GM12878 (cell line): Measurements from ENCODE around the gene ELP2. TPM values are rescaled to one million over a fixed set of nuclear protein-coding genes. Genes with fewer than 3 reads are reported as not detected.

Experiments used
- ATAC-seq: fragments of 200-7000 bp; cut with Tn5 transposase; 3 replicates; pipeline ENCODE4 v1.9.1; 2020; ENCODE audit warnings: mild to moderate bottlenecking, moderate library complexity
- BruUV-seq: library from RNA; stranded (reverse); fragments of 400-500 nt; replicated peaks from 2 replicates; lab custom pipeline; 2021; lab: Mats Ljungman, UMichigan
- CTCF ChIA-PET: fragments of 300-600 bp; sonication (Branson Sonifier 250); formaldehyde crosslinking; extraction: SDS; loops from one replicate; lab custom pipeline; 2021; ENCODE audit warnings: inconsistent platforms; lab: Yijun Ruan, JAX
- POLR2A ChIA-PET: fragments of 350-600 bp; formaldehyde crosslinking; extraction: SDS; loops from one replicate; lab custom pipeline; 2021; ENCODE audit warnings: inconsistent platforms; lab: Charles Lee
- RAD21 ChIA-PET: fragments of 300-600 bp; sonication (Branson Sonifier 250); formaldehyde crosslinking; loops from one replicate; lab custom pipeline; 2023; ENCODE audit warnings: antibody characterized with exemption; ENCODE audit not compliant: unreplicated experiment; lab: Charles Lee
- SMC1A ChIA-PET: fragments of 300-600 bp; sonication (Branson Sonifier 250); formaldehyde crosslinking; loops from one replicate; lab custom pipeline; 2023; ENCODE audit not compliant: unreplicated experiment, uncharacterized antibody; lab: Charles Lee
- DNase-seq: peaks from one replicate; pipeline ENCODE4 v3.0.0-alpha.2; 2011; ENCODE audit warnings: low read depth, low spot score
- FAIRE-seq: peaks from 3 replicates; lab custom pipeline; 2011; peaks lifted over from hg19 to GRCh38; lab: Jason Lieb, UNC
- H2AFZ ChIP-seq: 2 replicates; pipeline ENCODE4 v1.6.0; 2011; ENCODE audit warnings: low read depth, low read length, control low read depth; ENCODE audit not compliant: control insufficient read depth
- H3K27ac ChIP-seq: 2 replicates; pipeline ENCODE4 v1.5.1; 2011; ENCODE audit warnings: control low read depth; ENCODE audit not compliant: control insufficient read depth, insufficient read depth
- H3K27me3 ChIP-seq, 2 experiments: replicated peaks in 1 of 2; 2 replicates each; pipeline versions ENCODE4 v1.6.0 to v1.6.1; 2011; ENCODE audit warnings: low read length in 1 of 2; ENCODE audit not compliant: control insufficient read depth in 2 of 2, insufficient read depth in 2 of 2
- H3K36me3 ChIP-seq, 2 experiments: 2 replicates each; pipeline ENCODE4 v1.5.1; 2011; ENCODE audit warnings: low read length in 1 of 2; ENCODE audit not compliant: control insufficient read depth in 2 of 2, insufficient read depth in 2 of 2
- H3K4me1 ChIP-seq: 2 replicates; pipeline ENCODE4 v1.6.1; 2011; ENCODE audit warnings: mild to moderate bottlenecking, low read length, moderate library complexity, mixed read lengths; ENCODE audit not compliant: control insufficient read depth, insufficient read depth
- H3K4me2 ChIP-seq: 2 replicates; pipeline ENCODE4 v1.6.0; 2011; ENCODE audit warnings: control low read depth; ENCODE audit not compliant: control insufficient read depth, insufficient read depth
- H3K4me3 ChIP-seq: fragments of 200-600 bp; sonication (generic); 2 replicates; pipeline ENCODE4 v1.5.1; 2016
- H3K79me2 ChIP-seq: 2 replicates; pipeline ENCODE4 v1.6.0; 2011; ENCODE audit warnings: low read length; ENCODE audit not compliant: control insufficient read depth, insufficient read depth
- H3K9ac ChIP-seq: 2 replicates; pipeline ENCODE4 v1.8.0; 2011; ENCODE audit warnings: low read length, control low read depth, mixed read lengths; ENCODE audit not compliant: control insufficient read depth, insufficient read depth
- H3K9me3 ChIP-seq: replicated peaks from 3 replicates; pipeline ENCODE4 v1.5.1; 2011; ENCODE audit warnings: mild to moderate bottlenecking, low read length; ENCODE audit not compliant: control insufficient read depth, insufficient read depth
- H4K20me1 ChIP-seq: 2 replicates; pipeline ENCODE4 v1.6.0; 2011; ENCODE audit not compliant: control insufficient read depth, insufficient read depth
- FOXK2 ChIP-seq: fragments of 450-650 bp; IDR thresholded peaks from 2 replicates; pipeline ENCODE4 v1.6.1; 2017; ENCODE audit warnings: mild to moderate bottlenecking, moderate library complexity
- HDGF ChIP-seq: fragments of 450-650 bp; IDR thresholded peaks from 2 replicates; pipeline ENCODE4 v1.6.1; 2016; ENCODE audit warnings: antibody characterized with exemption
- KAT2A ChIP-seq: conservative IDR thresholded peaks from 2 replicates; pipeline ENCODE4 v1.6.1; 2011; ENCODE audit warnings: low read depth, low read length; ENCODE audit not compliant: control insufficient read depth
- MEF2B ChIP-seq: fragments of 450-650 bp; IDR thresholded peaks from 2 replicates; pipeline ENCODE4 v1.6.1; 2018; ENCODE audit warnings: mild to moderate bottlenecking, moderate library complexity; ENCODE audit not compliant: partially characterized antibody, poor library complexity, severe bottlenecking
- NRF1 ChIP-seq: conservative IDR thresholded peaks from 2 replicates; pipeline ENCODE4 v1.6.1; 2011; ENCODE audit warnings: mild to moderate bottlenecking, low read depth, low read length, improper control_type of control experiment
- POLR2AphosphoS2 ChIP-seq: IDR thresholded peaks from 2 replicates; pipeline ENCODE4 v1.6.1; 2011; ENCODE audit warnings: low read depth, mild to moderate bottlenecking, low read length, improper control_type of control experiment, moderate library complexity
- SMARCA5 ChIP-seq: fragments of 450-650 bp; IDR thresholded peaks from 2 replicates; pipeline ENCODE4 v1.6.1; 2017; ENCODE audit warnings: mild to moderate bottlenecking
- WRNIP1 ChIP-seq: IDR thresholded peaks from 2 replicates; pipeline ENCODE4 v1.6.1; 2011; ENCODE audit warnings: low read depth, low read length, improper control_type of control experiment, borderline replicate concordance
- YBX1 ChIP-seq: fragments of 450-650 bp; IDR thresholded peaks from 2 replicates; pipeline ENCODE4 v1.6.1; 2016; ENCODE audit warnings: antibody characterized with exemption
- YY1 ChIP-seq: IDR thresholded peaks from 2 replicates; pipeline ENCODE4 v1.6.1; 2011; ENCODE audit warnings: low read depth, mild to moderate bottlenecking, low read length
- WGBS: methylation state at CpG from one replicate; pipeline ENCODE4 v1.1.6; 2016; ENCODE audit warnings: low lambda C conversion rate; ENCODE audit not compliant: insufficient replicate concordance, insufficient coverage; ENCODE audit errors: missing lambda C conversion rate; 5-methylcytosine and 5-hydroxymethylcytosine counted together
- in situ Hi-C: fragments of 300-500 bp; cut with MboI; formaldehyde crosslinking; loops from 9 replicates; pipeline ENCODE4 v1.14.3; 2018; ENCODE audit warnings: mixed read lengths
- intact Hi-C: fragments of 100-400 bp; cut with micrococcal nuclease; formaldehyde crosslinking; loops from one replicate; pipeline ENCODE4 v1.14.2; 2022; ENCODE audit not compliant: unreplicated experiment
- polyA plus RNA-seq, 11 experiments: library from polyadenylated mRNA; depleted of rRNA in 4 of 11; unstranded in 6 of 11; stranded (reverse) in 5 of 11; fragments of >200 nt; fragmentation: Nextera tagmentation in 4 of 11; fragmentation: Illumina TruSeq in 1 of 11; extraction: Ambion mirVana in 4 of 11; extraction: Trizol in 1 of 11; gene quantifications; 1 replicate in 1 of 11; 2 replicates in 10 of 11; pipeline versions ENCODE4 v1.2.1 to v1.2.3, GENCODE V29; 2011 to 2016; ENCODE audit warnings: inconsistent platforms in 2 of 11, missing spikeins in 2 of 11, low read depth in 1 of 11
- total RNA-seq, 4 experiments: library from RNA; depleted of rRNA in 3 of 4; stranded (reverse); fragments of >200 nt in 3 of 4; fragmentation: Illumina TruSeq in 1 of 4; extraction: Trizol in 1 of 4; gene quantifications; 2 replicates each; pipeline versions ENCODE4 v1.2.1 to v1.2.3, GENCODE V29; 2013 to 2021
- TF ChIP-seq, protein P1 (sequence below): fragments of 450-650 bp; IDR thresholded peaks from 2 replicates; pipeline ENCODE4 v1.6.1; 2016; ENCODE audit warnings: mild to moderate bottlenecking
- TF ChIP-seq, protein P2 (sequence below): fragments of 450-650 bp; IDR thresholded peaks from 2 replicates; pipeline ENCODE4 v1.6.1; 2018; ENCODE audit warnings: borderline replicate concordance, mild to moderate bottlenecking; ENCODE audit not compliant: partially characterized antibody
- TF ChIP-seq, protein P3 (sequence below): fragments of 450-650 bp; IDR thresholded peaks from 2 replicates; pipeline ENCODE4 v1.6.1; 2017; ENCODE audit warnings: antibody characterized with exemption, mild to moderate bottlenecking, moderate library complexity

Gene ELP2
- total and polyA plus RNA-seq, 10 of the 15 experiments (the other 5 are each of a cell fraction or from before 2014, with no cell fraction given): 56.9 to 134 (median 88.5) TPM

DNA sequence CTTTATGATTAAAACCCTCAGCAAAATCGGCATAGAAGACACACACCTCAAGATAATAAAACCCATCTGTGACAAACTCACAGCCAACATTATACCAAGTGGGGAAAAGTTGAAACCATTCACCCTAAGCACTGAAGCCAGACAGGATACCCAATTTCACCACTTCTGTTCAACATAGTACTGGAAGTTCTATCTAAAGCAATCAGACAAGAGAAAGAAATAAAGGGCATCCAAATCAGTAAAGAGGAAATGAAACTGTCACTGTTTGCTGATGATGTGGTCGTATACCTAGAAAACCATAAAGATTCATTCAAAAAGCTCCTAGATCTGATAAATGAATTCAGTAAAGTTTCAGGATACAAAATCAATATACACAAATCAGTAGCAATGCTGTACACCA is 46.0 kb upstream of the ELP2 start (continued):
- TF ChIP-seq, protein P1, sequence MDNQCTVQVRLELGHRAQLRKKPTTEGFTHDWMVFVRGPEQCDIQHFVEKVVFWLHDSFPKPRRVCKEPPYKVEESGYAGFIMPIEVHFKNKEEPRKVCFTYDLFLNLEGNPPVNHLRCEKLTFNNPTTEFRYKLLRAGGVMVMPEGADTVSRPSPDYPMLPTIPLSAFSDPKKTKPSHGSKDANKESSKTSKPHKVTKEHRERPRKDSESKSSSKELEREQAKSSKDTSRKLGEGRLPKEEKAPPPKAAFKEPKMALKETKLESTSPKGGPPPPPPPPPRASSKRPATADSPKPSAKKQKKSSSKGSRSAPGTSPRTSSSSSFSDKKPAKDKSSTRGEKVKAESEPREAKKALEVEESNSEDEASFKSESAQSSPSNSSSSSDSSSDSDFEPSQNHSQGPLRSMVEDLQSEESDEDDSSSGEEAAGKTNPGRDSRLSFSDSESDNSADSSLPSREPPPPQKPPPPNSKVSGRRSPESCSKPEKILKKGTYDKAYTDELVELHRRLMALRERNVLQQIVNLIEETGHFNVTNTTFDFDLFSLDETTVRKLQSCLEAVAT: no peak
- TF ChIP-seq SMARCA5 (no peak), YBX1 (no peak)

DNA sequence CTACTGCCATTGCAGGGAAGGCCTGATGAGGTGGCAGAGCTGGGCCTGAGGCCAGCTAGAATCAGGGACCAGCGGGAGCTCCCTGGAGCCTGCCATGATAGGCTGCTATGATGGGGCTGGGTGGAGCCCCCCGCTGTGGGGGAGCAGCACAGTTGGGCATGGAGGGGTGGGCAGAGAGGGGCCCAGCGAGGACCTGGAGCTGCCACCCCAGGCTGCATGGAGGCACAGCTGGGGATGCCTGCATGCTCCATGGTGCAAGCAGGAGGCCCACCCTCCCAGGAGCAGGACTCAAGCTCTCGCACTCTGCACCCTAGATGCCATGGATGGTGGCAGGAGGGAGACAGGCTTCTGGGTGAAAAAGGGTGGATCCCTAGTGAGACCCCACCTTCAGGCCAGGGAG is 44.5 kb upstream of the ELP2 start:
- Histone ChIP-seq H3K4me3 (no peak overlapping the region), H3K79me2 (no peaks in the 10 kb centered on the region)
- BruUV-seq: no TSS peak
- no peak for DNase-seq
- TF ChIP-seq HDGF (no peak), YY1 (no peak), MEF2B (no peak), FOXK2 (no peak), NRF1 (no peak), KAT2A (no peak), POLR2AphosphoS2 (no peak), WRNIP1 (no peak)
- TF ChIP-seq, protein P1: no peak
- TF ChIP-seq, protein P2, sequence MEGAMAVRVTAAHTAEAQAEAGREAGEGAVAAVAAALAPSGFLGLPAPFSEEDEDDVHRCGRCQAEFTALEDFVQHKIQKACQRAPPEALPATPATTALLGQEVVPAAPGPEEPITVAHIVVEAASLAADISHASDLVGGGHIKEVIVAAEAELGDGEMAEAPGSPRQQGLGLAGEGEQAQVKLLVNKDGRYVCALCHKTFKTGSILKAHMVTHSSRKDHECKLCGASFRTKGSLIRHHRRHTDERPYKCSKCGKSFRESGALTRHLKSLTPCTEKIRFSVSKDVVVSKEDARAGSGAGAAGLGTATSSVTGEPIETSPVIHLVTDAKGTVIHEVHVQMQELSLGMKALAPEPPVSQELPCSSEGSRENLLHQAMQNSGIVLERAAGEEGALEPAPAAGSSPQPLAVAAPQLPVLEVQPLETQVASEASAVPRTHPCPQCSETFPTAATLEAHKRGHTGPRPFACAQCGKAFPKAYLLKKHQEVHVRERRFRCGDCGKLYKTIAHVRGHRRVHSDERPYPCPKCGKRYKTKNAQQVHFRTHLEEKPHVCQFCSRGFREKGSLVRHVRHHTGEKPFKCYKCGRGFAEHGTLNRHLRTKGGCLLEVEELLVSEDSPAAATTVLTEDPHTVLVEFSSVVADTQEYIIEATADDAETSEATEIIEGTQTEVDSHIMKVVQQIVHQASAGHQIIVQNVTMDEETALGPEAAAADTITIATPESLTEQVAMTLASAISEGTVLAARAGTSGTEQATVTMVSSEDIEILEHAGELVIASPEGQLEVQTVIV: no peak
- TF ChIP-seq, protein P3, sequence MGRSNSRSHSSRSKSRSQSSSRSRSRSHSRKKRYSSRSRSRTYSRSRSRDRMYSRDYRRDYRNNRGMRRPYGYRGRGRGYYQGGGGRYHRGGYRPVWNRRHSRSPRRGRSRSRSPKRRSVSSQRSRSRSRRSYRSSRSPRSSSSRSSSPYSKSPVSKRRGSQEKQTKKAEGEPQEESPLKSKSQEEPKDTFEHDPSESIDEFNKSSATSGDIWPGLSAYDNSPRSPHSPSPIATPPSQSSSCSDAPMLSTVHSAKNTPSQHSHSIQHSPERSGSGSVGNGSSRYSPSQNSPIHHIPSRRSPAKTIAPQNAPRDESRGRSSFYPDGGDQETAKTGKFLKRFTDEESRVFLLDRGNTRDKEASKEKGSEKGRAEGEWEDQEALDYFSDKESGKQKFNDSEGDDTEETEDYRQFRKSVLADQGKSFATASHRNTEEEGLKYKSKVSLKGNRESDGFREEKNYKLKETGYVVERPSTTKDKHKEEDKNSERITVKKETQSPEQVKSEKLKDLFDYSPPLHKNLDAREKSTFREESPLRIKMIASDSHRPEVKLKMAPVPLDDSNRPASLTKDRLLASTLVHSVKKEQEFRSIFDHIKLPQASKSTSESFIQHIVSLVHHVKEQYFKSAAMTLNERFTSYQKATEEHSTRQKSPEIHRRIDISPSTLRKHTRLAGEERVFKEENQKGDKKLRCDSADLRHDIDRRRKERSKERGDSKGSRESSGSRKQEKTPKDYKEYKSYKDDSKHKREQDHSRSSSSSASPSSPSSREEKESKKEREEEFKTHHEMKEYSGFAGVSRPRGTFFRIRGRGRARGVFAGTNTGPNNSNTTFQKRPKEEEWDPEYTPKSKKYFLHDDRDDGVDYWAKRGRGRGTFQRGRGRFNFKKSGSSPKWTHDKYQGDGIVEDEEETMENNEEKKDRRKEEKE: no peak
- TF ChIP-seq, all 136 proteins: peak for 0
- no peaks in the 10 kb centered on the region for H3K27me3 ChIP-seq
- ATAC-seq (no peak), FAIRE-seq (no peak)
- H3K9ac ChIP-seq: no peak overlapping the region
- H3K4me2 ChIP-seq: no peak overlapping the region
- in situ Hi-C loops (no loop called here), intact Hi-C loops (no loop called here)
- H2AFZ ChIP-seq: no peak overlapping the region
- H3K9me3 ChIP-seq: peaks cover under 1% of the 10 kb centered on the region
- no peaks in the 10 kb centered on the region for H3K36me3 ChIP-seq
- ChIA-PET RAD21 (interaction anchor here (1.1 kb wide), 2 partner anchors 11 to 13 kb away, joined by 3 to 4 read pairs; no protein-coding TSS in a partner anchor), POLR2A (no interaction called here), SMC1A (interaction anchor here (1.3 to 2.7 kb wide), 2 partner anchors 10 to 197 kb away, joined by 5 to 13 read pairs; no protein-coding TSS in a partner anchor), CTCF (interaction anchor here (1.1 to 1.9 kb wide), 5 partner anchors 8 to 329 kb away, joined by 3 to 10 read pairs (median 4); no protein-coding TSS in a partner anchor)
- 47% methylated on average over 4 of the region's 4 CpGs for WGBS
- no peaks in the 10 kb centered on the region for H4K20me1 ChIP-seq
- no peak overlapping the region for H3K27ac ChIP-seq
- H3K4me1 ChIP-seq: no peaks in the 10 kb centered on the region
